C4-2B (cell line): ENCODE results near the gene RASGRP3.

ENCODE experiments used
- H3K27ac ChIP-seq: fragments of 450-650 bp; 2 replicates; pipeline ENCODE4 v1.5.1; 2017
- ZFX ChIP-seq: fragments of 450-650 bp; IDR thresholded peaks from 2 replicates; pipeline ENCODE4 v1.6.1; 2017
- TF ChIP-seq, protein P1 (sequence below): fragments of 450-650 bp; conservative IDR thresholded peaks from 2 replicates; pipeline ENCODE4 v1.5.1; 2017; ENCODE audit warnings: mild to moderate bottlenecking

Gene RASGRP3

DNA sequence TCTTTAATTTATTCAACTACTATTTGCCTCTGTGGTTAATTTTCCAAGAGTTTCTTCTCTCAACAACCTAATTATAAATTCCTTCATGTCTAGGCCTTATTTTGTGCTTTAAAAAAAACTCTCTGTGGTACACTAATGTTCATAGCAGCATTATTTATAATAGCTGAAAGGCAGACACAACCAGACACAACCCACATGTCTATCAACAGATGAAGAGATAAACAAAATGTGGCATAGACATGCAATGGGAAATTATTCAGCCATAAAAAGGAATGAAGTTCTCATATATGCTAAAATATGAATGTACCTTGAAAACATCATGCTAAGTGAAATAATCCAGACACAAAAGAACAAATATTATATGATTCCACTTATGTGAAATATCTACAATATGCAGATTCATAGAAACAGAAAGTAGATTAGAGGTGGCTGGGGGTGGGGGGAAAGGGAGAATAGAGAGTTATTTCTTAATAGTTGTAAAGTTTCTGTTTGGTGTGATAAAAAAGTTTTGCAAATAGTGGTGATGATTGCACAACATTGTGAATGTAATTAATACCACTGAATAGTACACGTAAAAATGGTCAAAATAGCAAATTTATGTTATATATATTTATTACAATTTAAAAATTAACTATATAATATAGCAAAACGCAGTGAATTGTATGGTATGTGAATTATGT, 28.1 kb upstream of the RASGRP3 start:
- TF ChIP-seq, protein P1, sequence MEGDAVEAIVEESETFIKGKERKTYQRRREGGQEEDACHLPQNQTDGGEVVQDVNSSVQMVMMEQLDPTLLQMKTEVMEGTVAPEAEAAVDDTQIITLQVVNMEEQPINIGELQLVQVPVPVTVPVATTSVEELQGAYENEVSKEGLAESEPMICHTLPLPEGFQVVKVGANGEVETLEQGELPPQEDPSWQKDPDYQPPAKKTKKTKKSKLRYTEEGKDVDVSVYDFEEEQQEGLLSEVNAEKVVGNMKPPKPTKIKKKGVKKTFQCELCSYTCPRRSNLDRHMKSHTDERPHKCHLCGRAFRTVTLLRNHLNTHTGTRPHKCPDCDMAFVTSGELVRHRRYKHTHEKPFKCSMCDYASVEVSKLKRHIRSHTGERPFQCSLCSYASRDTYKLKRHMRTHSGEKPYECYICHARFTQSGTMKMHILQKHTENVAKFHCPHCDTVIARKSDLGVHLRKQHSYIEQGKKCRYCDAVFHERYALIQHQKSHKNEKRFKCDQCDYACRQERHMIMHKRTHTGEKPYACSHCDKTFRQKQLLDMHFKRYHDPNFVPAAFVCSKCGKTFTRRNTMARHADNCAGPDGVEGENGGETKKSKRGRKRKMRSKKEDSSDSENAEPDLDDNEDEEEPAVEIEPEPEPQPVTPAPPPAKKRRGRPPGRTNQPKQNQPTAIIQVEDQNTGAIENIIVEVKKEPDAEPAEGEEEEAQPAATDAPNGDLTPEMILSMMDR: no peak
- no peak for TF ChIP-seq ZFX
- no peak overlapping the region for H3K27ac ChIP-seq

DNA sequence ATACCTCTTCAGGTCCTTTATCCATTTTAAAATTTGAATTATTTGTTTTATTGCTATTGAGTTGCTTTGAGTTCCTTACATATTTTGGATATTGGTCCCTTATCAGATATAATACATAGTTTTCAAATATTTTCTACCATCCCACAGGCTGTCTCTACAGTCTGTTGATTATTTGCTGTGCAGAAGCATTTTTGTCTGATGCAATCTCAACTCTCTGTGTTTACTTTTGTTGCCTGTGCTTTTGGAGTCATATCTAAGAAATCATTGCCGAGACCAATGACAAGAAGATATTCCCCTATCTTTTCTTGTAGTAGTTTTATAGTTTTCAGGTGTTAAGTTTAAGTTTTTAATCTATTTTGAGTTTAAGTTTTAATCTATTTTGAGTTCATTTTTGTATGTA, 25.2 kb upstream of the RASGRP3 start:
- no peak for TF ChIP-seq ZFX
- TF ChIP-seq, protein P1: no peak
- no peak overlapping the region for H3K27ac ChIP-seq

DNA sequence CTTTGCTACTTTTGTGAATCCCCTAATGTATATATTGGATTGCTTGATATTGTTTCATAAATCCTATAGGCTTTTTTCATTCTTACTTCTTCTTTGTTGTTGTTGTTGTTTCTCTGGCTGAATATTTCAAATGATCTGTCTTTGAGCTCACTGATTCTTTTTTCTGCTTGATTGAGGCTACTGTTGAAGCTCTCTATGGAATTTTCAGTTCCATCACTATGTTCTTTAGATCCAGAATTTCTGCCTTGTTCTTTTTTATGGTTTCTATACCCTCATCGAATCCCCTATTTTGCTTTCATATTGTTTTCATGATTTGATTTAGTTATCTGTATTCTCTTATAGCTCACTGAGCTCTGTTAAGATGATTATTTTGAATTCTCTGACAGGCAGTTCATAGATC, 24.6 kb upstream of the RASGRP3 start:
- H3K27ac ChIP-seq: no peak overlapping the region

DNA sequence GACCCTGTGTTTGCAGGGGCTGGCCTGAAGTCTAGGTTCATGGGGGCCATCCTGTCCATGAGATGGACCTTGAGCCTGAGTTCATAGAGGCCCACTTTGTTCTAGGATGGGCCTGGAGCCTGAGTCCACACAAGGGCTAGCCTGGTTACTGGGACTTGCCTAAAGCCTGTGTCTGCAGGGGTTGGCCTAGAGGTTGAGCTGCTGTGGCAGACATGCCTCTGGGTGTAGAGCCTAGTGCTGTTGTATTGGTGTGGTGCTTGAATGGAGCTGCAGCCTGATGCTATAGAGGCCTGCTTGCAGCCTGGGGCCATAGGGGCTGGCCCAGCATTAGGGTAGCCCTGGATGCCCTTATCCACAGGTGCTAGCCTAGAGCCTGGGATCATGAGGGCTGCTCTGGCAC, 23.9 kb upstream of the RASGRP3 start:
- no peak overlapping the region for H3K27ac ChIP-seq
- TF ChIP-seq ZFX: no peak
- TF ChIP-seq, protein P1: no peak

More for the DNA sequence above, 24.6 kb upstream of the RASGRP3 start:
- TF ChIP-seq, protein P1: no peak
- no peak for TF ChIP-seq ZFX

DNA sequence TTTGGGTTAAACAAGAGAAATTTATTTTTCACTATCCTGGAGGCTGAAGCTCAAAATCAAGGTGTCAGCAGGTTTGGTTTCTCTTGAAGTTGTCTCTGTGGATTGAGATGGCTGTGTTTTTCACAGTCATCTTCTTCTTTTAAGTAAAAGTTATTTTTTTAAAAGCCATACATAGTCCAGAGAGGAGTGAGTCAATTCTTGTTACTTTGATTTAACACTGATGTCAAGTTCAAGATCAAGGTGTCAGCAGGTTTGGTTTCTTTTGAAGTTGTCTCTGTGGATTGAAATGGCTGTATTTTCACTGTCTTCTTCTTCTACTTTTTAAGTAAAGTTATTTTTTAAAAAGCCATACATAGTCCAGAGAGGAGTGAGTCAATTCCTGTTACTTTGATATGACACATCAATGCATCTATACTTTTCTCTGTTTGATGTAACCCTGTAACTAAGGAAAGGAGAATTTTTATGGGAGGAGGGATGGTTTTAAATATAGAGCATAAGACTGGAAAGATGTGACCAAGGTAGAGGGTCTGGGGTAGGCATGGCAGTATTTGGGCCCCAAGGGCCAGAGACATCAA, 22.5 kb upstream of the RASGRP3 start:
- TF ChIP-seq, protein P1: no peak
- TF ChIP-seq ZFX: no peak
- H3K27ac ChIP-seq: no peak overlapping the region

DNA sequence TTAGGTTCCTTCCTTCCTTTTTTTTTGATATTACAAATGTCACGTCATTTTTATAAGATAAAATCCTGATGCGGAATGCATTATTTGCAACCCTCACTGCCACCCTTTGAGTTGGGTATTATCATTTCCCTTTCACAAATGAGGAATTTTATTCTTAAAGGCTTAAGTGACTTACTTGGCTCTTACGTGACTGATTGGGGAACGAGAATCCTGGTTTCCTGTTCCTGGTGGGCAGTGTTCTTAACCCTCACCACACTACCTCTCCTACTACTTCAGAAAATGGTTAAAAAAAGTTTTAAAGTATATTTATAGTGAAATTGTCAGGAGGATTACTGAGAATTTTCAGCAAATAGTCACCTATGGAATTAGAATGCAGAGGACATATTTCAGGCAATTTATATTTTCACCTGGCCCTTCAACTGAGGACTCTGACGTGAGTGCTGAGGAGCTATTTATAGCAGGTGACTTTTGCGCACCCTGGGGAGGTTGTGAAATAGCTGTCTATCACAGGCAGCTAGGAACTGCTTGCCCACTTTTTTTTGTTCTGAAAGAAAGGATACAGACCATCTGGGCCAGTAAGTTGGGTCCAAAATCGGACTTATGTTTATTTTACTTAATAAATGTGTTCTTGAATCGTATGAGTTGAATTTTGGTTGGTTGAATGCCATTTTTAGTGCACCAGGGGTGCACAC, 18.7 kb upstream of the RASGRP3 start:
- no peak overlapping the region for H3K27ac ChIP-seq
- no peak for TF ChIP-seq ZFX

DNA sequence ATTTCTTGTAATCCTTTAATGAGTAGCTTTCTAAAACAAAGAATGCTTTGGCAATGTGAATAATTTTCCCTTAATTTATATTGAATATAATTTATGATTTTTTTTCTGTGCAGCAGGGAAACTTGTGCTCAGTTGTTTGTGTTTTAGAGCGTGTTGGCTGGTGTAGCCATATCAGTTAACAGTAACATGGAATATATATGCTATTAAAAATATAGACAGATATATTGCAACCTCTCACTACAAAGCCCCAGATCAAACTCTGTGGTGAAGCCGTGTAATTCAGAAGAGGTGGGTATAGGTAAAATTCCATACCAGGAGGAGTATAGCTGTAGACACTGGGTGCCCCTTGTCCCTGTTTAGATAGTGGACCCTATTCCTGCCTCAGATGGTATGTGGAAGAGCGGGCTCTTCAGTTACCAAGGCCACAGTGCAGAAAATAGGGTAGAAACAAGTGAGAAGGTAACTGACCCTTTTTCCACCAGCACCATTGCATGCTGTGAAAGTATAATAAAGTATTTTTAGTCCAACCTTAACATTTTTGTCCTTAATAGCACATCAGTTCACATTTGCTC, 18.1 kb upstream of the RASGRP3 start:
- no peak overlapping the region for H3K27ac ChIP-seq
- TF ChIP-seq, protein P1: no peak
- TF ChIP-seq ZFX: no peak
